Glomerular visceral epithelial cell (primary cell): ENCODE measurements around the gene DNAH11.
A peak's percentile ranks its signal among the peaks of the same experiment; 100 is the strongest.
"Not testable (repeated sequence)": the region's sequence is repeated elsewhere in the genome, so short reads cannot be mapped to it uniquely, and the experiment has no call there.

Source experiments
- DNase-seq: peaks from one replicate; pipeline ENCODE4 v3.0.0-alpha.2; 2016; ENCODE audit errors: extremely low spot score

DNAH11 gene

GRCh38 chr7:21717323-21717722, 174.5 kb downstream of the DNAH11 start:
- DNase-seq: no peak

GRCh38 chr7:21718391-21718790, 175.6 kb downstream of the DNAH11 start:
- DNase-seq: no peak

- DNase-seq: no peak
Observed at GRCh38 chr7:21719846-21720245, 177.0 kb downstream of the DNAH11 start.

GRCh38 chr7:21722371-21722770, 179.5 kb downstream of the DNAH11 start:
- no peak for DNase-seq

GRCh38 chr7:21724562-21724961, 181.7 kb downstream of the DNAH11 start:
- DNase-seq: no peak

GRCh38 chr7:21730399-21730798, 187.6 kb downstream of the DNAH11 start:
- no peak for DNase-seq

GRCh38 chr7:21731977-21732376, 189.1 kb downstream of the DNAH11 start:
- no peak for DNase-seq

GRCh38 chr7:21732956-21733355, 190.1 kb downstream of the DNAH11 start:
- DNase-seq: not testable (repeated sequence)

GRCh38 chr7:21733837-21734236, 191.0 kb downstream of the DNAH11 start:
- no peak for DNase-seq

GRCh38 chr7:21743493-21743892, 200.7 kb downstream of the DNAH11 start:
- no peak for DNase-seq

GRCh38 chr7:21746949-21747348, 204.1 kb downstream of the DNAH11 start:
- no peak for DNase-seq

GRCh38 chr7:21747806-21748205, 205.0 kb downstream of the DNAH11 start:
- DNase-seq: no peak

GRCh38 chr7:21749378-21749777, 206.5 kb downstream of the DNAH11 start:
- DNase-seq: no peak

- DNase-seq: no peak
Observed at GRCh38 chr7:21753071-21753470, 210.2 kb downstream of the DNAH11 start.

- no peak for DNase-seq
Observed at GRCh38 chr7:21754963-21755362, 212.1 kb downstream of the DNAH11 start.

- no peak for DNase-seq
Observed at GRCh38 chr7:21757537-21758282, 214.9 kb downstream of the DNAH11 start.

- no peak for DNase-seq
Observed at GRCh38 chr7:21758286-21758685, 215.4 kb downstream of the DNAH11 start.

GRCh38 chr7:21762469-21762868, 219.6 kb downstream of the DNAH11 start:
- no peak for DNase-seq

- DNase-seq: no peak
Observed at GRCh38 chr7:21763818-21764217, 221.0 kb downstream of the DNAH11 start.

GRCh38 chr7:21766218-21766617, 223.4 kb downstream of the DNAH11 start:
- DNase-seq: no peak

- DNase-seq: peak; percentile 30
Observed at GRCh38 chr7:21767300-21767900, 224.6 kb downstream of the DNAH11 start.

- no peak for DNase-seq
Observed at GRCh38 chr7:21768279-21768678, 225.4 kb downstream of the DNAH11 start.

- no peak for DNase-seq
Observed at GRCh38 chr7:21771266-21771665, 228.4 kb downstream of the DNAH11 start.
